Thoracic aorta (tissue), 2 donors: Measurements from ENCODE around the gene NUP153. TPM values are rescaled to one million over a fixed set of nuclear protein-coding genes. Genes with fewer than 3 reads are reported as not detected.

Experiments used
- ATAC-seq: fragments of 150-250 bp; one replicate; pipeline ENCODE4 v1.8.0; 2017; ENCODE audit warnings: low read depth; ENCODE audit not compliant: insufficient number of reproducible peaks, low FRiP score
- DNase-seq: peaks from one replicate; pipeline ENCODE4 v3.0.0-alpha.2; 2020; ENCODE audit warnings: low spot score
- H3K27ac ChIP-seq, 2 donors: fragments of 200-600 bp; sonication (generic); 1 replicate in 1 of 2; 2 replicates in 1 of 2; pipeline ENCODE4 v1.5.1; 2016; ENCODE audit warnings: mild to moderate bottlenecking in 2 of 2, moderate library complexity in 2 of 2
- H3K27me3 ChIP-seq: fragments of 200-600 bp; sonication (generic); replicated peaks from 2 replicates; pipeline ENCODE4 v1.6.0; 2016; ENCODE audit warnings: mild to moderate bottlenecking; ENCODE audit not compliant: insufficient read depth
- H3K36me3 ChIP-seq: fragments of 200-600 bp; sonication (generic); one replicate; pipeline ENCODE4 v1.5.1; 2016
- H3K4me1 ChIP-seq, 2 donors: fragments of 200-600 bp; sonication (generic); 1 replicate in 1 of 2; 2 replicates in 1 of 2; pipeline versions ENCODE4 v1.5.1 to v1.6.0; 2016; ENCODE audit warnings: low read depth in 2 of 2, mild to moderate bottlenecking in 1 of 2; ENCODE audit not compliant: control insufficient read depth in 1 of 2
- H3K4me3 ChIP-seq: fragments of 200-600 bp; sonication (generic); 2 replicates; pipeline ENCODE4 v1.5.1; 2016; ENCODE audit warnings: mild to moderate bottlenecking
- H3K9me3 ChIP-seq: fragments of 200-600 bp; sonication (generic); 2 replicates; pipeline ENCODE4 v1.5.1; 2016
- total RNA-seq, 2 donors: library from RNA; depleted of rRNA; stranded (reverse); fragments of >200 nt; gene quantifications; one replicate each; pipeline versions ENCODE4 v1.1.0 to v1.2.3, GENCODE V29; 2016
- TF ChIP-seq, protein P1 (sequence below): fragments of 200-600 bp; sonication (generic); IDR thresholded peaks from one replicate; pipeline ENCODE4 v1.5.1; 2019; ENCODE audit warnings: antibody characterized with exemption

Gene NUP153
- total RNA-seq, 2 donors from 2014 or later, result 31.5 to 44.6 TPM

DNA sequence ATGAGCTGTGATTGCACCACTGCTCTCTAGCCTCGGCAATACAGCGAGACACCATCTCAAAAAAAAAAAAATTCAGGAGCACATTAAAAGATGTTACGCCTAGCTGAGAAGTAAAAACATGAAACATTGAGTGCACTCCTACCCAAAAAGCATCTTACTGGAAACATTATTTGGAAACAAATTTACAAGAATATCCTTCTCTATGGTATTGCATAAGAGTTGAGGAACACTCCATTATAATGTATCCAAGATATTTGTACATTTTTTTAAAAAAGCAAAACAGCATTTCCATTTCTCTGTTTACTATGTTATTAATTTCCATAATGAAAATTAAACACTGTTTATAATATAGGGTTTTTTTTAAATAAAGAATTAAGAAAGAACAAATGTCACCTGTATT lies 58.0 kb downstream of the NUP153 start:
- TF ChIP-seq, protein P1, sequence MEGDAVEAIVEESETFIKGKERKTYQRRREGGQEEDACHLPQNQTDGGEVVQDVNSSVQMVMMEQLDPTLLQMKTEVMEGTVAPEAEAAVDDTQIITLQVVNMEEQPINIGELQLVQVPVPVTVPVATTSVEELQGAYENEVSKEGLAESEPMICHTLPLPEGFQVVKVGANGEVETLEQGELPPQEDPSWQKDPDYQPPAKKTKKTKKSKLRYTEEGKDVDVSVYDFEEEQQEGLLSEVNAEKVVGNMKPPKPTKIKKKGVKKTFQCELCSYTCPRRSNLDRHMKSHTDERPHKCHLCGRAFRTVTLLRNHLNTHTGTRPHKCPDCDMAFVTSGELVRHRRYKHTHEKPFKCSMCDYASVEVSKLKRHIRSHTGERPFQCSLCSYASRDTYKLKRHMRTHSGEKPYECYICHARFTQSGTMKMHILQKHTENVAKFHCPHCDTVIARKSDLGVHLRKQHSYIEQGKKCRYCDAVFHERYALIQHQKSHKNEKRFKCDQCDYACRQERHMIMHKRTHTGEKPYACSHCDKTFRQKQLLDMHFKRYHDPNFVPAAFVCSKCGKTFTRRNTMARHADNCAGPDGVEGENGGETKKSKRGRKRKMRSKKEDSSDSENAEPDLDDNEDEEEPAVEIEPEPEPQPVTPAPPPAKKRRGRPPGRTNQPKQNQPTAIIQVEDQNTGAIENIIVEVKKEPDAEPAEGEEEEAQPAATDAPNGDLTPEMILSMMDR, result no peak
- no peak for DNase-seq
- peaks cover 15% of the 10 kb centered on the region for H3K36me3 ChIP-seq
- H3K9me3 ChIP-seq, result no peaks in the 10 kb centered on the region
- H3K27me3 ChIP-seq, result no peaks in the 10 kb centered on the region
- no peak for ATAC-seq
- H3K4me1 ChIP-seq, result peaks cover 0 to 13% of the 10 kb centered on the region in 2 donors
- H3K4me3 ChIP-seq, result no peak overlapping the region
- H3K27ac ChIP-seq, result no peak overlapping the region

DNA sequence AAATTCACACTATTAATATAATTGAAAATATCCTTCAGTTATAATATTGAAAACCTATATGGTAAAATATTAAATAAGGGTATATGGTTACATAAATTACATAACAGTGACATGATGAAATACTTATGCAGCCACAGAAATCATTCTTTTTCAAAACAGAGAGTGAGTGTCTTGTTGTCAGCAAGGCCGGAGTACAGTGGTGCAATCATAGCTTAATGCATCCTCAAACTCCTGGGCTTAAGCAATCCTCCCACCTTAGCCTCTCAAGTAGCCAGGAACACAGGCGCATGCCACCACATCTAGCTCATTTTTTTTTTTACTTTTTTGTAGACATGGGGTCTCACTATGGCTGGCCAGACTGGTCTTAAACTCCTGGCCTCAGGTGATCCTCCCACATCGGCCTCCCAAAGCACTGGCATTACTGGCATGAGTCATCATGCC lies 66.2 kb downstream of the NUP153 start:
- no peak overlapping the region for H3K4me3 ChIP-seq
- H3K27me3 ChIP-seq, result no peaks in the 10 kb centered on the region
- H3K36me3 ChIP-seq, result peaks cover 9% of the 10 kb centered on the region
- ATAC-seq (no peak), DNase-seq (no peak)
- no peaks in the 10 kb centered on the region for H3K9me3 ChIP-seq
- peaks cover 10 to 37% of the 10 kb centered on the region in 2 donors for H3K4me1 ChIP-seq
- TF ChIP-seq, protein P1, result no peak
- no peak overlapping the region for H3K27ac ChIP-seq

DNA sequence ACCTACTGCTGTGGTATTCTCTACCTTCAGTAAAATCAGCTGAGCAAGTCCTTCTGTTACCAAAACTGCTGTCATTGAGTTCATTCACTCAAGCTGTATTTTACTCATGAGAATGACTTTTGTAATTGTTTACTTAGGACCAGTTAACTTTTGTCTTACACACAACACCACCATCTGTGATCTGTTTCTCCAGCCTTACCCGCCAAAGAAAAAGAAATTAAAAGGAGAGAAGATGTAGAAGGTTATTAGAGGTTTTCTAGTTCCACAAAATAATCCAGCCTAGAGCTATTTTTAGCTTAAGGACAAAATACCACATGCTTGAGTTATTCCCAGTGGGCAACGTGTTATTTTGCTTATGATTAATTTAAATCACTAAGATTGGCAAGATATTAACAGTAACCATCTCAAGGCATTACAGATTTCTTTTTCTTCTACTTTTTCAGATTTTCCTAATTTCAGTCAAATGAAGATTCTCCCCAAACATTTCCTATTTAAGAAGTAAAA lies 68.5 kb downstream of the NUP153 start:
- H3K9me3 ChIP-seq, result no peaks in the 10 kb centered on the region
- ATAC-seq (peak; percentile 38), DNase-seq (no peak)
- H3K4me3 ChIP-seq, result peak overlapping the region; percentile 46
- peaks cover 14 to 45% of the 10 kb centered on the region in 2 donors for H3K4me1 ChIP-seq
- no peaks in the 10 kb centered on the region for H3K27me3 ChIP-seq
- H3K36me3 ChIP-seq, result peaks cover 7% of the 10 kb centered on the region
- H3K27ac ChIP-seq, result peak overlapping the region; percentile 47 to 65
- TF ChIP-seq, protein P1, result no peak

DNA sequence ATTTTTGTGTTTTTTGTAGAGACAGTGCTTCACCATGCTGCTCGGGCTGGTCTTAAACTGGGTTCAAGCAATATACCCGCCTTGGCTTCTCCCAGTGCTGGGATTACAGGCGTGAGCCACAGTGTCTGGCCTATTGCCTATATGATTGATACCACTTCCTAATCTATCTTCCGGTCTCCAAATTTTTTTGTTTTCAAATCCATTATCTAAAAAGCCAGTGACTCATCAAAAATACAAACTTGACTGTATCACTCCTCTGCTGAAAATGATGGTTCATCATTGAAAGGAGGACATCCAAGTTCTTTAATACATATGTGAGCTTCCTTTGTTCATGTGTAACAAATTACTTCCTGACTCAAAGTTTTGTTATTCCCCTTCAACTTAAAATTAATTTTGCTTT lies 71.2 kb downstream of the NUP153 start:
- peaks cover 16 to 54% of the 10 kb centered on the region in 2 donors for H3K4me1 ChIP-seq
- H3K27ac ChIP-seq, result peak overlapping the region in 1 of 2 donors; percentile 13
- H3K27me3 ChIP-seq, result no peaks in the 10 kb centered on the region
- TF ChIP-seq, protein P1, result no peak
- H3K4me3 ChIP-seq, result no peak overlapping the region
- no peak for DNase-seq
- H3K36me3 ChIP-seq, result peaks cover 7% of the 10 kb centered on the region
- no peak for ATAC-seq
- H3K9me3 ChIP-seq, result no peaks in the 10 kb centered on the region

DNA sequence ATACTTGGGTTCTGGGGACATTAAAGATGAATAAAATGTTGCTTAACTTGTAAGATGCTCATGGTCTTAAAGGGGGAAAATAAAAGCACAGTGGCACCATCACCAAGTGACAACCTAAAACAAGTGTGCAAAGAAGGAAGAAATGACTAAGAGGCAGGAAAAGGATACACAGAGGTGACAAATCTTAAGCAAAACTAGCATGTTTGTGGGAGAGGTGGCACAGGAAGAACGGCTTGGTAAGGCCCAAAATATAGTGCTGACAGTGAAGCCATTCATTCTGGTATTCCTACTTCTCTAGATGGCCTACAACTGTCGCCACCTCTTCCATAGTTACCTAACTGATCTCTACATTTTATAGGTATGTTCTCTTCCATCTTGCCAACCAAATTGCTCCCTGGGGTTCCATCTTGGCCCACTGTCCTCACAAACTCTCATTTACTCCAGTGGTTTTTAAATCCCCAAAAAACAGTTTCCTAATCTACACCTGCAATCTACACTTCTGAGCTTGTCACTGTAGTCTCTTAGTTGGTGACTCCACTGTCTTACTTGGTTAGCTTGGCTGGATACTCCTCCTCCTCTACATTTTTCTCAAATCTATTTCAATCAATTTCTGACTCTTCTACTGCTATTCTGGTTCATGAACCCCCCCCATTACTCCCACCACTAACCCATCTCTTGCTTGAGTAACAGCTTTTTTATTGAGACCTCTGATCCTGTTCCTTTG lies 73.1 kb downstream of the NUP153 start:
- H3K36me3 ChIP-seq, result peaks cover 12% of the 10 kb centered on the region
- ATAC-seq, result no peak
- no peaks in the 10 kb centered on the region for H3K27me3 ChIP-seq

More for the DNA sequence above, 73.1 kb downstream of the NUP153 start:
- Histone ChIP-seq H3K27ac (no peak overlapping the region), H3K4me3 (no peak overlapping the region), H3K4me1 (peaks cover 14 to 49% of the 10 kb centered on the region in 2 donors), H3K9me3 (no peaks in the 10 kb centered on the region)
- DNase-seq, result no peak
- TF ChIP-seq, protein P1, result no peak
